WERI-Rb-1 (cell line): ENCODE data around the gene ENOX1.

Source experiments
- DNase-seq: peaks from one replicate; pipeline ENCODE4 v3.0.0-alpha.2; 2020
- H3K27ac ChIP-seq: fragments of 250-450 bp; sonication (Bioruptor Pico); 2 replicates; pipeline ENCODE4 v1.5.1; 2020; ENCODE audit warnings: mild to moderate bottlenecking, moderate library complexity
- H3K27me3 ChIP-seq: fragments of 250-450 bp; sonication (Bioruptor Pico); 2 replicates; pipeline ENCODE4 v1.5.1; 2021; ENCODE audit warnings: mild to moderate bottlenecking, low read depth, moderate library complexity; ENCODE audit not compliant: insufficient read depth, severe bottlenecking
- H3K36me3 ChIP-seq: fragments of 250-450 bp; sonication (Bioruptor Pico); 2 replicates; pipeline ENCODE4 v1.5.1; 2020; ENCODE audit warnings: mild to moderate bottlenecking, moderate library complexity
- H3K4me3 ChIP-seq: 2 replicates; pipeline ENCODE4 v1.5.1; 2011; ENCODE audit warnings: low read depth, mild to moderate bottlenecking, control low read depth, low read length
- H3K9me3 ChIP-seq: fragments of 250-450 bp; sonication (Bioruptor Pico); 2 replicates; pipeline ENCODE4 v1.5.1; 2021; ENCODE audit warnings: mild to moderate bottlenecking, moderate library complexity; ENCODE audit not compliant: severe bottlenecking
- CTCF ChIP-seq: IDR thresholded peaks from 2 replicates; pipeline ENCODE4 v1.5.1; 2011; ENCODE audit warnings: low read depth, mild to moderate bottlenecking, control low read depth, inconsistent platforms, low read length

The ENOX1 gene

GRCh38 chr13:43232873-43233265 is 553.9 kb downstream of the ENOX1 start:
- H3K27ac ChIP-seq = no peak overlapping the region
- no peak for TF ChIP-seq CTCF
- H3K9me3 ChIP-seq = no peaks in the 10 kb centered on the region
- no peaks in the 10 kb centered on the region for H3K27me3 ChIP-seq
- DNase-seq = no peak
- H3K36me3 ChIP-seq = no peaks in the 10 kb centered on the region
- no peak overlapping the region for H3K4me3 ChIP-seq

GRCh38 chr13:43232144-43232872 is 554.5 kb downstream of the ENOX1 start:
- Histone ChIP-seq H3K27me3 (no peaks in the 10 kb centered on the region), H3K27ac (no peak overlapping the region), H3K9me3 (no peaks in the 10 kb centered on the region), H3K4me3 (no peak overlapping the region), H3K36me3 (no peaks in the 10 kb centered on the region)
- no peak for DNase-seq
- TF ChIP-seq CTCF = no peak

GRCh38 chr13:43230989-43231388 is 555.8 kb downstream of the ENOX1 start:
- Histone ChIP-seq H3K27ac (no peak overlapping the region), H3K4me3 (no peak overlapping the region), H3K36me3 (no peaks in the 10 kb centered on the region), H3K27me3 (no peaks in the 10 kb centered on the region), H3K9me3 (no peaks in the 10 kb centered on the region)
- no peak for DNase-seq
- no peak for TF ChIP-seq CTCF

- Histone ChIP-seq H3K4me3 (no peak overlapping the region), H3K27ac (no peak overlapping the region), H3K27me3 (no peaks in the 10 kb centered on the region), H3K9me3 (no peaks in the 10 kb centered on the region), H3K36me3 (no peaks in the 10 kb centered on the region)
- TF ChIP-seq CTCF = no peak
- no peak for DNase-seq
Measured at GRCh38 chr13:43229506-43229905, 557.3 kb downstream of the ENOX1 start.

- no peak for TF ChIP-seq CTCF
- H3K4me3 ChIP-seq = no peak overlapping the region
- no peaks in the 10 kb centered on the region for H3K36me3 ChIP-seq
- H3K27me3 ChIP-seq = no peaks in the 10 kb centered on the region
- H3K9me3 ChIP-seq = no peaks in the 10 kb centered on the region
- no peak for DNase-seq
- H3K27ac ChIP-seq = no peak overlapping the region
Measured at GRCh38 chr13:43227721-43228120, 559.1 kb downstream of the ENOX1 start.

GRCh38 chr13:43223216-43223615 is 563.6 kb downstream of the ENOX1 start:
- no peaks in the 10 kb centered on the region for H3K36me3 ChIP-seq
- no peak for TF ChIP-seq CTCF
- no peaks in the 10 kb centered on the region for H3K9me3 ChIP-seq
- DNase-seq = no peak
- no peaks in the 10 kb centered on the region for H3K27me3 ChIP-seq
- no peak overlapping the region for H3K27ac ChIP-seq
- H3K4me3 ChIP-seq = no peak overlapping the region
